HG03565 (cell line): ENCODE results near the gene LPAR2.
A peak's percentile ranks its signal among the peaks of the same experiment; 100 is the strongest.
"Not testable (repeated sequence)": the region's sequence is repeated elsewhere in the genome, so short reads cannot be mapped to it uniquely, and the experiment has no call there.

Experiments
- ATAC-seq: cut with Tn5 transposase; IDR thresholded peaks from one replicate; pipeline ENCODE4 v1.9.1; 2021; ENCODE audit warnings: mild to moderate bottlenecking, moderate library complexity; ENCODE audit not compliant: unreplicated experiment

The LPAR2 gene

GRCh38 chr19:19627621-19628500 lies at the start of gene LPAR2:
Gene LPAR2, minus strand, starts transcription at chr19:19628220. Its CDS starts 945 bp downstream, at chr19:19627275.
- no peak for ATAC-seq

GRCh38 chr19:19677579-19677978 lies 49.6 kb upstream of the LPAR2 start:
- no peak for ATAC-seq

- ATAC-seq: no peak
These were observed 46.3 kb upstream of the LPAR2 start for GRCh38 chr19:19674315-19674714.

- ATAC-seq: no peak
These were observed 44.8 kb upstream of the LPAR2 start for GRCh38 chr19:19672816-19673215.

GRCh38 chr19:19670070-19670551 lies 42.1 kb upstream of the LPAR2 start:
- no peak for ATAC-seq

- peak; percentile 58 for ATAC-seq
These were observed 40.4 kb upstream of the LPAR2 start, which contains the start of gene ZNF101 for GRCh38 chr19:19668230-19669012. Gene ZNF101, plus strand, starts transcription at chr19:19668839. Its CDS starts 125 bp downstream, at chr19:19668964.

GRCh38 chr19:19665420-19665948 lies 37.5 kb upstream of the LPAR2 start:
- ATAC-seq: not testable (repeated sequence)

- ATAC-seq: peak; percentile 59
These were observed 35.5 kb upstream of the LPAR2 start, which contains the start of gene ATP13A1 for GRCh38 chr19:19663256-19664120. Gene ATP13A1, minus strand, starts transcription at chr19:19663676. Its CDS starts 10 bp downstream, at chr19:19663666.

GRCh38 chr19:19662871-19663255 lies 34.8 kb upstream of the LPAR2 start:
- ATAC-seq: no peak

GRCh38 chr19:19662344-19662743 lies 34.3 kb upstream of the LPAR2 start:
- no peak for ATAC-seq

GRCh38 chr19:19661675-19662251 lies 33.7 kb upstream of the LPAR2 start:
- peak; percentile 25 for ATAC-seq

GRCh38 chr19:19661141-19661674 lies 33.2 kb upstream of the LPAR2 start:
- ATAC-seq: no peak

GRCh38 chr19:19659646-19660245 lies 31.7 kb upstream of the LPAR2 start:
- ATAC-seq: no peak

GRCh38 chr19:19657397-19657783 lies 29.4 kb upstream of the LPAR2 start:
- no peak for ATAC-seq

GRCh38 chr19:19656451-19657396 lies 28.7 kb upstream of the LPAR2 start:
- ATAC-seq: no peak

GRCh38 chr19:19655641-19656343 lies 27.8 kb upstream of the LPAR2 start:
- no peak for ATAC-seq

GRCh38 chr19:19655051-19655594 lies 27.1 kb upstream of the LPAR2 start:
- ATAC-seq: no peak
